PC-9 (cell line): ENCODE measurements around the gene MLN.

Experiments used
- EZH2 ChIP-seq: fragments of 200-600 bp; sonication (generic); IDR thresholded peaks from 2 replicates; pipeline ENCODE4 v1.8.0; 2017; ENCODE audit warnings: antibody characterized with exemption, low read depth
- TF ChIP-seq, protein P1 (sequence below): fragments of 200-600 bp; sonication (generic); conservative IDR thresholded peaks from 2 replicates; pipeline ENCODE4 v1.6.1; 2017; ENCODE audit warnings: mixed run types, antibody characterized with exemption, mild to moderate bottlenecking, moderate library complexity

DNA sequence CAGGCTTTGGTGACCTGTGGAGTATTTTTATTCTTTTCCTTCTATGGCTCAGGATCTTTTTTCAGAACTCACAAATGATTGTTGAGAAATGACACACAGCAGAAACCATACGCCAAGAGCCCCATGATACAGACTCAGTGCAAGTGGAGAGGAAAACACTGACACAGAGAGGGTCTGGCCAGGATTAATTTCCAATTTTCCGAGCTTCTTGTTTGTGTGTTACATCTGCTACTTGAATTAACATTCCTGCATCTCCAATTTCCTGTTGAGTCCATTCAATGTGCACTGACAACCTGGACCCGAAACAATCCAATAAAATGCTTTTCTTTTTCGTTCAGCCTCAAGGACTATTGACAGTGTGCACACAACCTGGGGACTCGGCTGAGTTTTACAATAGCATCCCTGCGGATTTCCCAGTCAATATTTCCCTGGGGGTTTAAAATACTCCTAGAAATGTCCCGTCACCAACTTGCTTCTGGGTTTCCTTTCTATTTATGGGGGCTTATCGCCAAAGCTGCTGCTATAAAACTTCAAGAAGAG is 4.9 kb upstream of the MLN start:
- TF ChIP-seq, protein P1, sequence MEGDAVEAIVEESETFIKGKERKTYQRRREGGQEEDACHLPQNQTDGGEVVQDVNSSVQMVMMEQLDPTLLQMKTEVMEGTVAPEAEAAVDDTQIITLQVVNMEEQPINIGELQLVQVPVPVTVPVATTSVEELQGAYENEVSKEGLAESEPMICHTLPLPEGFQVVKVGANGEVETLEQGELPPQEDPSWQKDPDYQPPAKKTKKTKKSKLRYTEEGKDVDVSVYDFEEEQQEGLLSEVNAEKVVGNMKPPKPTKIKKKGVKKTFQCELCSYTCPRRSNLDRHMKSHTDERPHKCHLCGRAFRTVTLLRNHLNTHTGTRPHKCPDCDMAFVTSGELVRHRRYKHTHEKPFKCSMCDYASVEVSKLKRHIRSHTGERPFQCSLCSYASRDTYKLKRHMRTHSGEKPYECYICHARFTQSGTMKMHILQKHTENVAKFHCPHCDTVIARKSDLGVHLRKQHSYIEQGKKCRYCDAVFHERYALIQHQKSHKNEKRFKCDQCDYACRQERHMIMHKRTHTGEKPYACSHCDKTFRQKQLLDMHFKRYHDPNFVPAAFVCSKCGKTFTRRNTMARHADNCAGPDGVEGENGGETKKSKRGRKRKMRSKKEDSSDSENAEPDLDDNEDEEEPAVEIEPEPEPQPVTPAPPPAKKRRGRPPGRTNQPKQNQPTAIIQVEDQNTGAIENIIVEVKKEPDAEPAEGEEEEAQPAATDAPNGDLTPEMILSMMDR: no peak
- no peak for TF ChIP-seq EZH2
